GM15510 (cell line): ENCODE results near the gene ADGRL1.

ENCODE experiments used
- POLR2A ChIP-seq: IDR thresholded peaks from 3 replicates; pipeline ENCODE4 v1.6.1; 2011; ENCODE audit warnings: borderline replicate concordance; ENCODE audit not compliant: insufficient read length; ENCODE audit errors: extremely low read depth

The ADGRL1 gene

DNA sequence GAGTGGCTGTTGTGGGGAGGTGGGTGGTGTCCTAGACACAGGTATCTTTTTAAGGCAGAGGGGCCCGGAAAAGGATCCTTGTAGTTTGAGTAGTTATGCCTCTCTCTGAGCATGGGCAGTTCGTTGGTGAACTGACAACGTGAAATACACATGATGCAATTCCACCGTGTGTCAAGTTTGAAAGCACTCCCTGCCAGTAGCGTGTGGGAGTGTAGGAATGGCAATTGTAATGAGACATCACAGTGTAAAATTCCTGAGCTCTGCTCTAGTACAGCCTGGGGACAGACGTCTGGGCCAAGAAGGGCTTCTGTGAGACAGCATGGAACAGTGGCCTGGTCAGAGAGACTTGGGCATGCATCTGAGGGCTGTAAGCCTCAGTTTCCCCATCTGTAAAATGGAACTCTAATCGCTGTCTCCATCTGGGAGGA, 59.2 kb downstream of the ADGRL1 start:
- no peak for TF ChIP-seq POLR2A

DNA sequence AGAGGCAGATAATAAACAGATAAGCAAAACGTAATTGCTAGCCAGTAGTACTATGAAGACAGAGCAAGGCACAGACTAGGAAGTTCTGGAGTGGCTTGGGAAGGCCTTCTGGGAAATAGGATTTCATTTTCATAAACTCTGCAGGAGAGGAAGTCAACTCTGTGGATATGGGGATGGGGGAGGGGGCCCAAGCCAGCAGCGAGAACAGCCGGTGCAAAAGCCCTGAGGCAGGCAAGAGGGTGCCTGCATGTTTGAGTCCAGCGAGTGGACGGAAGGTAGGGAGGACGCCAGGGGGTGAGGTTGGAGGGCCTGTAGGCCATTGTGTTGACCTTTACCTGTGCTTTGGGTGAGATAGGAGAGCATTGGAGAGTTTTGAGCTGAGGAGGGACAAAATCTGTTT, 60.6 kb downstream of the ADGRL1 start:
- no peak for TF ChIP-seq POLR2A

DNA sequence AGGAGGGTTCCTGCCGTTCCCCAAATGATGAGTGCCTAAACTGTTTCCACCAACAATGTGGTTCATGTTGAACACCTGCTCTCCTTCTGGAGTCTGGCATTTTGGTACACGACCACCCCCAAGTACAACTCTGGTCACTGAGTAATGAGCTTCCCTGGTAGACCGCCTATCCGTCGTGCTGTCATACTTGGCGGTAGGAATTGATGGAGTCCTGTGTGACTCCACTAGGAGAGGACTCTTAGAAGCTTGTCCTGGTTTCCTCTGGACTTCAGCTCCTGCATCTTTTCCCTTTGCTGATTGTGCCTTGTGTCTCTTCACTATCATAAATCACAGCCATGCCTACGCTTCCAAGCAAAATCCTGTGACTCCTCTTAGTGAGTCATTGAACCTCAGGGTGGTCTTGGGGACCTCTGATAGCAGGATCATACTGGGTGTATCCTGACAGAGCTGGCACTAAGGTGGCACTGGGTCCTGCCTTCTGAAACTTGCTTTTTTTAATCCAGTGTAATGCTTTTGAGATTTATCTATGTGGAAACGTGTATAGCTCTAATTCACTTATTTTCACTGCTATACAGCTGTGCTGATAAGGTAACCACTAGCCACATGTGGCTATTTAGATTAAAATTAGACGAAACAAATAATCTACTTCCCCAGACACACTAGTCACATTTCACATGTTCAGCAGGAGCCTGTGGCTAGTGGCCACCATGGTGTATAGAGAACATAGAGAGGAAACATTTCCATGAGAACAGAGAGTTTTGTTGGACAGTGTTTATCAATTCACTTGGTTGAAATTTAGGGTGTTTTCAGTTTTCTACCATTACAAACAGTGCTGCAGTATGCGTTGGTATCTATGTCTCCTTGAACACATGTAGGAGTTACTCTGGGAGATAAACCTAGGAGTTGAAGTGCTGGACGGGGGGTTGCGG, 63.4 kb downstream of the ADGRL1 start:
- no peak for TF ChIP-seq POLR2A

DNA sequence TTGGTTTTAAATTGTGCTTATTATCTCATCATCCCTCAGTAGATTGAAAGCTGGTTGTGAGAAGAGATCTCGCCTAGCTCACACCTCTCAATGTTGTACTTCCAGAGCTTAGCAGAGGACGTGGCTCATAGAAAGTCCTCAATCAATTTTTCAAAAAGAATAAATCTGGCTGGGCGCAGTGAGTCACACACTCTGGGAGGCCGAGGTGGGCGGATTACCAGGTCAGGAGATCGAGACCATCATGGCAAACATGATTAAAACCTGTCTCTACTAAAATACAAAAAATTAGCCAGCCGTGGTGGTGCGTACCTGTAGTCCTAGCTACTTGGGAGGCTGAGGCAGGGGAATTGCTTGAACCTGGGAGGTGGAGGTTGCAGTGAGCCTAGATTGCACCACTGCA, 64.9 kb downstream of the ADGRL1 start:
- TF ChIP-seq POLR2A = no peak

GRCh38 chr19:14139944-14140343, 66.0 kb downstream of the ADGRL1 start:
- TF ChIP-seq POLR2A = no peak

DNA sequence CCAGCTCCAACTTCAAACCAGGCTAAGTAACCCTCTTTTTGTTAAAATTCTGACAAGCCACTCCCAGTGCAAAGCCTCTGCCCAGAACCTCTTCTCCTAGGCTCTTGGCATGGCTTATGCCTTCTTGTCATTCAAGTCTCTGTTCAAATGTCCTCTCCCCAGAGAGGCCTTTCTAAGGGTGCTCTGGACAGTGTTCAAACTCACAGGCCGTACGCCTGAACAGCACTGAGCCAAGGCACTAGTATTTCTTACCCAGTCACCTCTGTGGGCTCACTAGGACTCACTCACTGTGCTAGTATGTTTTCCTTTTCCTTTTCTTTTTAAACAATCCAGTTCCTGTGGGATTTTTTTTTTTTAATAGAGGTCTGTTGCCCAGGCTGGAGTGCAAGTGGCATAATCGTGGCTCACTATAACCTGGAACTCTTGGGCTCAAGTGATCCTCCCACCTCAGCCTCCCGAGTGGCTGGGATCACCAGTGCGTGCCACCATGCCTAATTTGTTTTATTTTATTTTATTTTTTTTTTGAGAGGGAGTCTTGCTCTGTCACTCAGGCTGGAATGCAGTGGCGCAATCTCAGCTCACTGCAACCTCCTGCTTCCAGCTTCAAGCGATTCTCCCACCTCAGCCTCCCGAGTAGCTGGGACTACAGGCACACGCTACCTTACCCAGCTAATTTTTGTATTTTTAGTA, 67.2 kb downstream of the ADGRL1 start:
- TF ChIP-seq POLR2A = no peak

DNA sequence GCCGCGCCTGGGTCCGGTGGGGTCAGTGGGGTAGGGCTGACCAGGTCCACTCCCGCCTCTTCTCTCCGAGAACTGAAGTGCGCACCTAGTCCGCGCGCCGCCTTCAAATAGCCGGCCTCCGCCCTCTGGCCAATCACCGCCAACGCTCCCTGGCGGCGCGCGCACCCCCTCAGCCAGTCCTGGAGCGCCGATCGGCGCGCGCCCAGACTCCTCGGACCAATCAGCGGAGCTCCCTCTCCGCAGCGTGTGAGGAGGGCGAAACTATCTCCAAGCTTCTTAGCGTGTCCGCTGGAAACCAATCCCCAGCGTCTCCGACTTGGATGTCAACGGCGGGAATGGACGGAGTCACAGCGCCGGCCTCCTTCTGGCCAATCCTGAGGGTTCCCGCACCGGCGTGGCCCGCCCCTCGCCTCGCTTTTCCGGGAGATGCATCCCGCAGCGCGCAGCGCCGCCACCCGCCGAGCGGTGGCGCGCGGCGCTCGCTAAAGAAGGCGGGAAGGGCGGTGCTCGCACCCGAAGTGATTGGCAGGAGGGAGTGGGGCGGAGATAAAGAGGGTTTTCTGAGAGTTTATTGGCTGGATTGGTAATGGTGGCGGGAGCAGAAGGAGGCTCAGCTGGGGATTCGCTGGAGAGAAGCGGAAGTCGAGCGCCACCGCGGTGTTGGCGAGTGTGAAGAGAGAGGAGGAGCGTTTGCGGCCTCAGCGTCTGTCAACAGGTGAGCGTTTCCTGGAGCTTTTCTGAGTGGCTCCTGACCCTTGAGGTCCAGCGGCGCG, 69.3 kb downstream of the ADGRL1 start, which contains the start of gene ASF1B:
ASF1B (minus strand) TSS at position 81 of the 773 bp plus-strand sequence. CDS start 133 bp downstream, outside the sequence.
- peak; percentile 95 for TF ChIP-seq POLR2A

DNA sequence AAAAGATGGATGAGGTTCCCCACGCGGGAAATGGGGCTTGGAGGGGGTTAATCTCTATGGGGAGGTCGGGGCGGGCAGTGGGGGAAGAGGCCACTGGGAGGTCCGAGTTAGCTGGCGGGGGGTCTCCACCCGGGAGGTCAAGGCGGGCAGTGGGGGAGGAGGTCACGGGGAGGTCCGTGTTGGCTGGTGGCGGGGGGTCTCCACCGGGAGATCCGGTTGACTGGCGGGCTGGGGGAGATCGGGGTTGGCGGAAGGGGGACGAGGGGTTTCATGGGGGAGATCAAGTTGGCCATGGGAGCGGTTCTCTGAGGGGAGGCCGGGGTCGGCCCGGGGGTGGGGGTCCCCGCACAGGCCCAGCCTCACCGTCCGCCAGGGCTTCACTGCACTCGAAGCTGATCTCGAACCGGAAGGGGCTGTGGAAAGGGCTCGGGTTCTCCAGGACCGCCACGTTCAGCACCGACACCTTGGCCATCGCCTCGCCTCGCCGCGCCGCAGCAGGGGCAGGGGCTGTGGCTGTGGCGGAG, 69.9 kb downstream of the ADGRL1 start:
- TF ChIP-seq POLR2A = no peak

GRCh38 chr19:14135355-14135754, 70.6 kb downstream of the ADGRL1 start:
- TF ChIP-seq POLR2A = no peak

DNA sequence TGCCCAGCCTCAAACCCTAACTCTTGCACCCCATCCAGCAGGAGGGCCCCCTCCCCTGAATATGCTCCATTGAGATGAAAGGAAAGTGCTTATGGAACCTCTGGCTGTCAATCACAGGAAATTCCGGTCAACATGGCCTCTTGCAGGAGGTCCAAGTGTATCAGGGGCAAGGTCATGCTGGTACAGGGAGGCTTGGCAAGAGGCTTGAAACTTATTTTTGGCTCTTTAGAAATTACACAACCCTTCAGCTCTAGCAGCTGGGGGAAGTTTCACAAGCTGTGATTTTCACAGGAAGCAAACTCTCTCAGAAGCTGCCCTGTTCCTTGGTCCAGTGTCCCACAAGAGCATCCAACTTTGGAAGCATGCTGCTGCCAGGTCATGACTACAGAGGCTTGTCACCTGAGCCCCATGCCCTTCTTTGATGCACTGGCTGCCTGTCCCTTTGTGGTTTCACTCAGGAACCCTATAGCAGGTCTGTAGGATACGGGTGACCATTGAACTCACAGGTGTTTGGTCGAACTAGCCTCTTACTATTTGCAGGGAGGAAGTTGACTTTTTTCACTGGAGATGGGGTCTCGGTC, 78.0 kb downstream of the ADGRL1 start:
- TF ChIP-seq POLR2A = no peak

DNA sequence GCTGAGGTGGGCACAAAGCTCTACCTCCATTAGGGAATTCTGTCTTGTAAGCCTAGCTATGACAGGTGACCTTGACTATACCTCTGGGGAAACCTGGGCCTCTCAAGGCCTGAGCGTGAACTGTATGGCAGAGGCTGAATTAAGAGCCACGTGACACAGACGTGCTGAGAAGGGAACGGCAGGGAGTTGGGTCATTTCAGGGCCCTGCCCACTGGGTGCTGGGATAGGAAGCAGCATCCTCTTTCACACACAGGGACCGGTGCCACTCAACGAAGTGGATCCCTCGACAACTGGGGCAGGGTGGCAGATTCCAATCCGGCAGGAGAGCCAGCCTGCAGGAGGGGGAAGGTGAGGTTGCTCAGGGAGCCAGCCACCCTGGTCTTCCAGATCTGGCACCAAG, 78.8 kb downstream of the ADGRL1 start:
- TF ChIP-seq POLR2A = no peak

DNA sequence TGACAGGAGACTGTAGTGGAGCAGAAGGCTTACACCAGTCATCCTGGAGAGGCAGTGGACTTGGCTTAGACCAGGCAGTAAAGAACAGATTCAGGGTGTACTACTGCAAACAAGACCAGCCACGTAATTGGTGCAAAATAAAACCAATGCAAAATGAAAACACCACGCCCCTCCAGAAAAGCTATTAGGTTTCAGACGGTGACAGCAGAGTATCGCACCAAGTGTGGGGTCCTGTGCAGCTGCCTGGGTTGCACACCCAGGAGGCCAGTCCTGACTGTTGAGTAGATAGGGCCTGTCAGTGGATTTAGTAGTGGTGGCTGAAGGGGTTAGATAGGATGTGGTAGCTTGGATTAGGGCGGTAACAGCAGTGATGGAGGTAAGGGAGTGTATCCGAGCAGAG, 83.0 kb downstream of the ADGRL1 start:
- TF ChIP-seq POLR2A = no peak

DNA sequence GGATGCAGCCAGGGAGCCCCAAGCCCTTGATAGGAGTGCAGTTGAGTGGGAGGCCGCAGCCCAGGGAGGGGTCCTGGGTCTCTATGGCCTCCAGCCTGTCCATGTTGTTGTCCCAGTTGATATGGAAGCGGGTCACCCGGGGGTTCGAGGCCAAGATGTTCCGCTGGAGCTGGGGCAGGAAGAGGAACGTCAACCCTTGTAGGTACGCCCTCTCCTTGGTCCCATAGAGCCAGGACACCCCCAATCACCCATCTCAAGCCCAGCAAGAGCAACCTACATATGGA, 85.5 kb downstream of the ADGRL1 start:
- TF ChIP-seq POLR2A = no peak

DNA sequence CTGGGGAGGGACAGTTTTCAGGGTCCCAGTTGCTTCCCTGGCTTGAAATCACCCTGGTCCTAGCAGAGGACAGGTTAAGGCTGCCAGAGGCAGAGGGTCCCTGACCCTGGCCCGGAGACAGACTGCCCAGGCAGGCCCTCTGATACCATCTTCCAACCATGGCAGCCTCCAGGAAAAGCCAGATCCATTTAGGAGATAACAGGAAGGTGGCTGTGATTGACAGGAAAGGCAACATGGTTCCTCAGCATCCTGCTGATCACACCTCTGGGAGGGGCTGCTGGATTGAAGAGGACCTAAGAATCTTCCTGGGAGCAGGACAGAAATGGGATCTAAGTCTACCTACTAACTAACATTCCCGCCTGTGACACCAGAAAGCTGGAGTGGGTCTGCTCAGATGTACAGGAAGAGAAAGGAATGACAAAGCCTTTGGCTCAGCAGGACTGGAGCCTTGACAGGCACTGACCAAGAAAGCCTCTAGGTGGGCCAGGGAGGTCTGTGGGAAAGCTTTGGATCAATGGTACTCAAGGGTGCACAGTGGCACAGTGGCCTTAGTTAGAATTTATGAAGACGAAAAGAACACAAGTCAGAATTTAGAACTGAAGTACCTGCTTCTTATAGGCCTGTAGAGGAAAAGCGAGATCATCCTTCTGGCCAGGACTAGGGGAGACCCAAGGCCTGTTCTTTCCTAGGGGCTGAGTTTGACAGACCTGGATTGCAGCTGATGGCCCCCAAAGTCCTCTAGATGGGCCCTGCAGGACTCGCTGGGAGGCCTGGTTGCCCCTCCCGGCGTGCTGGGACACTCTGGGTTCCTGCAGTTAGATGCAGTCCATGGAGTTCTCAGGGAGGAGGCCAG, 86.1 kb downstream of the ADGRL1 start:
- no peak for TF ChIP-seq POLR2A

GRCh38 chr19:14119146-14119545, 86.8 kb downstream of the ADGRL1 start:
- TF ChIP-seq POLR2A = no peak
